HG02973 (cell line): Measurements from ENCODE around the gene C16orf86.

Experiments
- ATAC-seq: cut with Tn5 transposase; IDR thresholded peaks from one replicate; pipeline ENCODE4 v1.9.1; 2021; ENCODE audit warnings: moderate library complexity; ENCODE audit not compliant: unreplicated experiment

Gene C16orf86

GRCh38 chr16:67653128-67653788 is 13.4 kb upstream of the C16orf86 start:
- ATAC-seq = no peak

GRCh38 chr16:67653789-67654402 is 12.7 kb upstream of the C16orf86 start:
- ATAC-seq = no peak

GRCh38 chr16:67654403-67654911 is 12.2 kb upstream of the C16orf86 start:
- ATAC-seq = no peak

- ATAC-seq = no peak
Observed at GRCh38 chr16:67655363-67655762, 11.3 kb upstream of the C16orf86 start.

- ATAC-seq = no peak
Observed at GRCh38 chr16:67656344-67657016, 10.1 kb upstream of the C16orf86 start.

GRCh38 chr16:67657017-67657608 is 9.5 kb upstream of the C16orf86 start:
- ATAC-seq = no peak

- no peak for ATAC-seq
Observed at GRCh38 chr16:67657751-67658518, 8.7 kb upstream of the C16orf86 start.

- ATAC-seq = no peak
Observed at GRCh38 chr16:67658849-67659674, 7.6 kb upstream of the C16orf86 start.

- peak; percentile 43 for ATAC-seq
Observed at GRCh38 chr16:67659675-67660563, 6.7 kb upstream of the C16orf86 start, which contains the start of gene ACD. TSS of gene ACD (minus strand) at chr16:67660260. CDS start at chr16:67660220, 40 bp downstream.

GRCh38 chr16:67660564-67661028 is 6.0 kb upstream of the C16orf86 start, which contains the start of gene PARD6A:
TSS of gene PARD6A (plus strand) at chr16:67660960. CDS start at chr16:67661039, 79 bp downstream.
- ATAC-seq = peak; percentile 63

GRCh38 chr16:67661101-67661761 is 5.4 kb upstream of the C16orf86 start:
- no peak for ATAC-seq

GRCh38 chr16:67661886-67662652 is 4.5 kb upstream of the C16orf86 start:
- no peak for ATAC-seq

GRCh38 chr16:67662653-67663010 is 4.0 kb upstream of the C16orf86 start:
- no peak for ATAC-seq

GRCh38 chr16:67663151-67663876 is 3.3 kb upstream of the C16orf86 start:
- ATAC-seq = no peak

GRCh38 chr16:67663877-67664222 is 2.8 kb upstream of the C16orf86 start:
- ATAC-seq = no peak

- ATAC-seq = no peak
Observed at GRCh38 chr16:67664258-67664657, 2.4 kb upstream of the C16orf86 start.

- no peak for ATAC-seq
Observed at GRCh38 chr16:67664871-67665270, 1.7 kb upstream of the C16orf86 start.
